Mesenchymal stem cell (in vitro differentiated cells and primary cell): ENCODE results near the gene PURA.
A peak's percentile ranks its signal among the peaks of the same experiment; 100 is the strongest.

ENCODE experiments used
- DNase-seq: peaks from one replicate; pipeline ENCODE4 v3.0.0-alpha.2; 2013
- H2AFZ ChIP-seq: one replicate; pipeline ENCODE4 v1.6.1; 2013; ENCODE audit warnings: low read depth, mild to moderate bottlenecking, control low read depth, inconsistent platforms, low read length, moderate library complexity
- H2AK5ac ChIP-seq: 2 replicates; pipeline ENCODE4 v1.6.1; 2013; ENCODE audit warnings: low read length, moderate library complexity, mild to moderate bottlenecking, inconsistent platforms; ENCODE audit not compliant: severe bottlenecking
- H2BK120ac ChIP-seq: one replicate; pipeline ENCODE4 v1.6.1; 2013; ENCODE audit warnings: low read depth, mild to moderate bottlenecking, inconsistent platforms, low read length, moderate library complexity
- H2BK12ac ChIP-seq, 2 experiments: one replicate each; pipeline ENCODE4 v1.6.1; 2013; ENCODE audit warnings: inconsistent platforms in 2 of 2, low read length in 2 of 2, mild to moderate bottlenecking in 2 of 2, moderate library complexity in 2 of 2, control low read depth in 1 of 2
- H2BK15ac ChIP-seq: one replicate; pipeline ENCODE4 v1.6.1; 2013; ENCODE audit warnings: mild to moderate bottlenecking, low read depth, inconsistent platforms; ENCODE audit not compliant: poor library complexity, severe bottlenecking
- H2BK5ac ChIP-seq: 2 replicates; pipeline ENCODE4 v1.6.1; 2013; ENCODE audit warnings: low read depth, mild to moderate bottlenecking, low read length, control low read depth, inconsistent platforms; ENCODE audit not compliant: poor library complexity, severe bottlenecking
- H3K14ac ChIP-seq, 2 experiments: one replicate each; pipeline ENCODE4 v1.6.1; 2013; ENCODE audit warnings: inconsistent platforms in 2 of 2, low read length in 2 of 2, control low read depth in 1 of 2, mild to moderate bottlenecking in 1 of 2, moderate library complexity in 1 of 2
- H3K18ac ChIP-seq, 2 experiments: one replicate each; pipeline ENCODE4 v1.6.1; 2013; ENCODE audit warnings: inconsistent platforms in 2 of 2, low read length in 2 of 2, control low read depth in 1 of 2, low read depth in 1 of 2, mild to moderate bottlenecking in 1 of 2
- H3K23ac ChIP-seq, 2 experiments: one replicate each; pipeline ENCODE4 v1.6.1; 2013; ENCODE audit warnings: inconsistent platforms in 2 of 2, low read length in 2 of 2, mild to moderate bottlenecking in 2 of 2, moderate library complexity in 2 of 2, control low read depth in 1 of 2
- H3K27ac ChIP-seq: 2 replicates; pipeline ENCODE4 v1.5.1; 2013; ENCODE audit warnings: mild to moderate bottlenecking, moderate library complexity, low read length, control low read depth, inconsistent platforms; ENCODE audit not compliant: poor library complexity, severe bottlenecking
- H3K27me3 ChIP-seq, 2 experiments: 2 replicates each; pipeline versions ENCODE4 v1.6.1 to v1.7.0; 2013; ENCODE audit warnings: low read length in 2 of 2, mild to moderate bottlenecking in 2 of 2, moderate library complexity in 2 of 2, control low read depth in 1 of 2, inconsistent platforms in 1 of 2; ENCODE audit not compliant: control insufficient read depth in 1 of 2, insufficient read depth in 1 of 2
- H3K36me3 ChIP-seq, 2 experiments: 2 replicates each; pipeline versions ENCODE4 v1.6.1 to v1.7.0; 2013; ENCODE audit warnings: low read length in 2 of 2, control low read depth in 1 of 2, inconsistent platforms in 1 of 2, low read depth in 1 of 2, mild to moderate bottlenecking in 1 of 2; ENCODE audit not compliant: insufficient read depth in 2 of 2, control insufficient read depth in 1 of 2
- H3K4ac ChIP-seq, 2 experiments: one replicate each; pipeline ENCODE4 v1.6.1; 2013; ENCODE audit warnings: inconsistent platforms in 2 of 2, low read length in 2 of 2, mild to moderate bottlenecking in 2 of 2, moderate library complexity in 2 of 2, control low read depth in 1 of 2, low read depth in 1 of 2
- H3K4me1 ChIP-seq: 2 replicates; pipeline ENCODE4 v1.6.1; 2013; ENCODE audit warnings: low read depth, low read length, control low read depth; ENCODE audit not compliant: control insufficient read depth, insufficient read depth
- H3K4me2 ChIP-seq: 2 replicates; pipeline ENCODE4 v1.6.1; 2013; ENCODE audit warnings: low read length, mild to moderate bottlenecking, inconsistent platforms; ENCODE audit not compliant: poor library complexity, severe bottlenecking
- H3K4me3 ChIP-seq, 2 experiments: 2 replicates each; pipeline versions ENCODE4 v1.5.1 to v1.7.0; 2013; ENCODE audit warnings: low read length in 2 of 2, mild to moderate bottlenecking in 2 of 2, control low read depth in 1 of 2, low read depth in 1 of 2; ENCODE audit not compliant: insufficient read depth in 1 of 2
- H3K79me1 ChIP-seq: replicated peaks from 2 replicates; pipeline ENCODE4 v1.6.1; 2013; ENCODE audit warnings: mild to moderate bottlenecking, control low read depth, low read length, inconsistent platforms; ENCODE audit not compliant: poor library complexity, severe bottlenecking
- H3K9ac ChIP-seq: 2 replicates; pipeline ENCODE4 v1.7.0; 2013; ENCODE audit warnings: mild to moderate bottlenecking, low read length, moderate library complexity
- H3K9me3 ChIP-seq: 2 replicates; pipeline ENCODE4 v1.7.0; 2013; ENCODE audit warnings: mild to moderate bottlenecking, low read length; ENCODE audit not compliant: control insufficient read depth
- H4K8ac ChIP-seq: one replicate; pipeline ENCODE4 v1.6.1; 2013; ENCODE audit warnings: inconsistent platforms, mild to moderate bottlenecking, low read length, moderate library complexity
- H4K91ac ChIP-seq: one replicate; pipeline ENCODE4 v1.6.1; 2013; ENCODE audit warnings: mild to moderate bottlenecking, low read length, inconsistent platforms
- WGBS: methylation state at CpG from one replicate; pipeline ENCODE4 v1.1.7; 2013; ENCODE audit warnings: mixed read lengths; 5-methylcytosine and 5-hydroxymethylcytosine counted together

PURA gene

GRCh38 chr5:140106101-140106500 lies 7.8 kb upstream of the PURA start:
- H3K9ac ChIP-seq, result peak overlapping the region; percentile 98
- no peak overlapping the region for H3K14ac ChIP-seq
- no peak overlapping the region for H3K27ac ChIP-seq
- no peak overlapping the region for H2BK5ac ChIP-seq
- no peak for DNase-seq
- H3K79me1 ChIP-seq, result peaks cover 12% of the 10 kb centered on the region
- H4K91ac ChIP-seq, result no peak overlapping the region
- H3K27me3 ChIP-seq, result peaks cover 0 to 33% of the 10 kb centered on the region in 2 experiments
- H4K8ac ChIP-seq, result no peak overlapping the region
- no peak overlapping the region for H2BK120ac ChIP-seq
- no peak overlapping the region for H3K4ac ChIP-seq
- H3K23ac ChIP-seq, result no peak overlapping the region
- no peak overlapping the region for H2AK5ac ChIP-seq
- H3K9me3 ChIP-seq, result no peaks in the 10 kb centered on the region
- H3K36me3 ChIP-seq, result no peaks in the 10 kb centered on the region
- H3K4me1 ChIP-seq, result peaks cover 17% of the 10 kb centered on the region
- H2BK15ac ChIP-seq, result no peak overlapping the region
- H3K18ac ChIP-seq, result no peak overlapping the region
- 92% methylated on average over 2 of the region's 5 CpGs for WGBS
- no peak overlapping the region for H3K4me3 ChIP-seq
- no peak overlapping the region for H2AFZ ChIP-seq
- H2BK12ac ChIP-seq, result no peak overlapping the region
- H3K4me2 ChIP-seq, result no peak overlapping the region

- 39% methylated on average over 16 of the region's 16 CpGs for WGBS
- H2BK15ac ChIP-seq, result peak overlapping the region; percentile 15
- H3K27me3 ChIP-seq, result peaks cover 0 to 41% of the 10 kb centered on the region in 2 experiments
- peak overlapping the region in 1 of 2 experiments; percentile 94 for H3K4ac ChIP-seq
- H3K23ac ChIP-seq, result no peak overlapping the region
- H4K8ac ChIP-seq, result peak overlapping the region; percentile 99
- DNase-seq, result no peak
- peak overlapping the region; percentile 60 to 99 for H3K18ac ChIP-seq
- H3K14ac ChIP-seq, result peak overlapping the region in 1 of 2 experiments; percentile 91
- H3K79me1 ChIP-seq, result peaks cover 19% of the 10 kb centered on the region
- peak overlapping the region; percentile 70 for H3K27ac ChIP-seq
- no peak overlapping the region for H2BK120ac ChIP-seq
- no peak overlapping the region for H2BK12ac ChIP-seq
- H3K4me3 ChIP-seq, result peak overlapping the region; percentile 87 to 93
- H4K91ac ChIP-seq, result peak overlapping the region; percentile 19
- no peaks in the 10 kb centered on the region for H3K9me3 ChIP-seq
- no peaks in the 10 kb centered on the region for H3K36me3 ChIP-seq
- H3K4me1 ChIP-seq, result peaks cover 17% of the 10 kb centered on the region
- H3K9ac ChIP-seq, result peak overlapping the region; percentile 98
- H2AK5ac ChIP-seq, result peak overlapping the region; percentile 66
- peak overlapping the region; percentile 82 for H3K4me2 ChIP-seq
- H2AFZ ChIP-seq, result peak overlapping the region; percentile 91
- H2BK5ac ChIP-seq, result peak overlapping the region; percentile 84
These were observed 7.1 kb upstream of the PURA start for GRCh38 chr5:140106805-140107311.

- Histone ChIP-seq H2BK12ac (peak overlapping the region in 1 of 2 experiments; percentile 83), H4K8ac (peak overlapping the region; percentile 99), H3K36me3 (no peaks in the 10 kb centered on the region), H3K14ac (peak overlapping the region in 1 of 2 experiments; percentile 96), H3K4me3 (peak overlapping the region; percentile 87 to 93), H3K4me2 (peak overlapping the region; percentile 82), H2BK120ac (peak overlapping the region; percentile 83), H4K91ac (peak overlapping the region; percentile 95), H3K9me3 (no peaks in the 10 kb centered on the region), H3K27ac (peak overlapping the region; percentile 70), H3K79me1 (peaks cover 24% of the 10 kb centered on the region), H3K18ac (peak overlapping the region; percentile 60 to 99), H2BK5ac (peak overlapping the region; percentile 84), H2BK15ac (peak overlapping the region; percentile 15), H2AK5ac (peak overlapping the region; percentile 66), H3K9ac (peak overlapping the region; percentile 98), H2AFZ (peak overlapping the region; percentile 91), H3K27me3 (peaks cover 0 to 47% of the 10 kb centered on the region in 2 experiments), H3K23ac (peak overlapping the region in 1 of 2 experiments; percentile 83), H3K4me1 (peaks cover 19% of the 10 kb centered on the region), H3K4ac (peak overlapping the region in 1 of 2 experiments; percentile 94)
- WGBS, result under 1% methylated on average over 69 of the region's 88 CpGs
- DNase-seq, result peak; percentile 92
These were observed 6.4 kb upstream of the PURA start for GRCh38 chr5:140107312-140108092.
